IMR-90 (cell line): ENCODE measurements around the gene CDR2.

Experiments used
- ELK1 ChIP-seq: fragments of 150-350 bp; IDR thresholded peaks from 2 replicates; pipeline ENCODE4 v1.6.1; 2016; ENCODE audit warnings: low read depth, mild to moderate bottlenecking, low read length, moderate library complexity, borderline replicate concordance
- MAZ ChIP-seq: IDR thresholded peaks from 2 replicates; pipeline ENCODE4 v1.6.1; 2012; ENCODE audit warnings: low read depth, mild to moderate bottlenecking, low read length, improper control_type of control experiment, moderate library complexity, borderline replicate concordance
- NFE2L2 ChIP-seq: fragments of 150-350 bp; IDR thresholded peaks from 2 replicates; pipeline ENCODE4 v1.6.1; 2016; ENCODE audit warnings: low read depth, mild to moderate bottlenecking, low read length
- POLR2A ChIP-seq: IDR thresholded peaks from 2 replicates; pipeline ENCODE4 v1.6.1; 2012; ENCODE audit warnings: mild to moderate bottlenecking, low read depth, low read length
- TF ChIP-seq, protein P1 (sequence below): conservative IDR thresholded peaks from 2 replicates; pipeline ENCODE4 v1.5.1; 2012; ENCODE audit warnings: mild to moderate bottlenecking, low read depth, low read length, improper control_type of control experiment

- TF ChIP-seq, protein P1, sequence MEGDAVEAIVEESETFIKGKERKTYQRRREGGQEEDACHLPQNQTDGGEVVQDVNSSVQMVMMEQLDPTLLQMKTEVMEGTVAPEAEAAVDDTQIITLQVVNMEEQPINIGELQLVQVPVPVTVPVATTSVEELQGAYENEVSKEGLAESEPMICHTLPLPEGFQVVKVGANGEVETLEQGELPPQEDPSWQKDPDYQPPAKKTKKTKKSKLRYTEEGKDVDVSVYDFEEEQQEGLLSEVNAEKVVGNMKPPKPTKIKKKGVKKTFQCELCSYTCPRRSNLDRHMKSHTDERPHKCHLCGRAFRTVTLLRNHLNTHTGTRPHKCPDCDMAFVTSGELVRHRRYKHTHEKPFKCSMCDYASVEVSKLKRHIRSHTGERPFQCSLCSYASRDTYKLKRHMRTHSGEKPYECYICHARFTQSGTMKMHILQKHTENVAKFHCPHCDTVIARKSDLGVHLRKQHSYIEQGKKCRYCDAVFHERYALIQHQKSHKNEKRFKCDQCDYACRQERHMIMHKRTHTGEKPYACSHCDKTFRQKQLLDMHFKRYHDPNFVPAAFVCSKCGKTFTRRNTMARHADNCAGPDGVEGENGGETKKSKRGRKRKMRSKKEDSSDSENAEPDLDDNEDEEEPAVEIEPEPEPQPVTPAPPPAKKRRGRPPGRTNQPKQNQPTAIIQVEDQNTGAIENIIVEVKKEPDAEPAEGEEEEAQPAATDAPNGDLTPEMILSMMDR = no peak
- no peak for TF ChIP-seq POLR2A
- TF ChIP-seq MAZ = no peak
- TF ChIP-seq NFE2L2 = no peak
- no peak for TF ChIP-seq ELK1
These were observed 10.2 kb downstream of the CDR2 start for GRCh38 chr16:22364241-22364640.
